HG03175 (cell line): Measurements from ENCODE around the gene FAM98C.

Experiments used
- ATAC-seq: cut with Tn5 transposase; IDR thresholded peaks from one replicate; pipeline ENCODE4 v1.9.1; 2021; ENCODE audit warnings: mild to moderate bottlenecking, moderate library complexity; ENCODE audit not compliant: unreplicated experiment

The FAM98C gene

DNA sequence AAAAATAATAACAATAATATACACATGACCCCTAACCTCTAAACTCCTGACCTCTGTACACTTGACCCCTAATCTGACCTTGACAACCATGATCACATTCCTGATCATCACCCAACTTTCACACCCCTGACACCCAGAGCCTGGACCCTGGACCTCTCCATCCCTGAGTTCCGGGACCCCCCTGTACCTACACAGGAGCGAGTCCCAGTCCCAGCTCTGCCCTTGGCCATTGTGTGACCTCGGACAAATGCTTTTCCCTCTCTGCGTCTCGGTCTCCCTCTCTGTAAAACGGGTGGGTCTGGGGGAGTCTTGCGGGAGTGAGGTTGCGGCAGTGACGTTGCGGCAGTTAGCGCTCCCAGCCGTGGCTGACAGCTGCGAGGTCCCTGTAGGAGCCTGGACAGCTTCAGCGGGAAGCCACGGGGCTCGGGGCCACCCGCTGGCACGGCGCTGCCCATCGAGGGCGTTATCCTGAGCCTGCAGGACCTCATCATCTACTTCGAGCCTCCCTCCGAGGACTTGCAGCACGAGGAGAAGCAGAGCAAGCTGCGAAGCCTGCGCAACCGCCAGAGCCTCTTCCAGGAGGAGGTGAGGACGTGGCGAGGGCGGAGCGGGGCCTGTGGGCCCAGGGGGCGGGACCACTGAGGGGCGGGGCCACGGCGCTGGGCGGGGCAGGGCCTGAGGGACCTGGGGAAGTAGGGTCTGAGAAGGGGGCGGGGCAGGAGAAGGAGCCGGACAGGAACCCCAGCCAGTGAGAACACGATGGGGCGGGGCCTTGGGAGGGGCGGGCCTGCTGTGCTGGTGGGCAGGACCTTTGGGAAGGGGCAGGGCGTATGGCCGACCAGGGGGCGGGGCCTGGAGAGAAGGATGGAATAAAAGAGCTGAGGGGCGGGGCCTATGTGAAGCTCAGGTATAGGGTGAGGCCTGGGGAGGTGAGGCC lies 49.8 kb downstream of the FAM98C start:
- no peak for ATAC-seq

DNA sequence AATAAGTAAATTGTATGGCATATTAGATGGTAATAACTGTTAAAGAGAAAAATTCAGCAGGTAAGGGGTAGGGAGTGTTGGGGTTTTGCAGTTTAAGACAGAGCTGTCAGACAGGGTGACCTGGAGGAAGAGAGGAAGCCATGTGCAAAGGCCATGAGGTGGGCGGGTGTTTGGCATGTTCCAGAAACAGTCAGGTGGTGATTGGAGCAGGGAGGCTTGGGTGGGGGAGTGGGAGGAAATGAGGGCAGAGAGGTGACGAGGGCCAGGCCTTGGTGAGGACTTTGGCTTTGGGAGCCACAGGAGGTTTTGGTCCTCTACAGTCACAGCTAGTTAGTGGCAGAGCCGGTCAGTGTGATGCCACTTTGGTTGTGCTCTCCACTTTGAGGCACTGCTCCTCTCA lies 50.7 kb downstream of the FAM98C start:
- ATAC-seq: no peak

DNA sequence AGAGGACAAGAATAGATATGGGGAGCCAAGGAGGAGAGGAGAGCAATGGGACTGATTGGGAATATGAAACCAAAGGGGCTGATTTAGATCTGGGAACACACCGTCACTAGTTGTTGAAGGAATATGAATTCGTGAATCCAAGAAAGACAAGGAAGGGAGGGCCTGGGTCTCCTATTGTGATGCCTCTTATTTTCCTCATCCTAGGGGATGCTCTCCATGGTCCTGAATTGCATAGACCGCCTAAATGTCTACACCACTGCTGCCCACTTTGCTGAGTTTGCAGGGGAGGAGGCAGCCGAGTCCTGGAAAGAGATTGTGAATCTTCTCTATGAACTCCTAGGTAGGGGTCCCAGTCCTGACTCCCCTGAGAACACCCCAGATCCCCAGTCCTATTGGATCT lies 52.1 kb downstream of the FAM98C start:
- no peak for ATAC-seq

DNA sequence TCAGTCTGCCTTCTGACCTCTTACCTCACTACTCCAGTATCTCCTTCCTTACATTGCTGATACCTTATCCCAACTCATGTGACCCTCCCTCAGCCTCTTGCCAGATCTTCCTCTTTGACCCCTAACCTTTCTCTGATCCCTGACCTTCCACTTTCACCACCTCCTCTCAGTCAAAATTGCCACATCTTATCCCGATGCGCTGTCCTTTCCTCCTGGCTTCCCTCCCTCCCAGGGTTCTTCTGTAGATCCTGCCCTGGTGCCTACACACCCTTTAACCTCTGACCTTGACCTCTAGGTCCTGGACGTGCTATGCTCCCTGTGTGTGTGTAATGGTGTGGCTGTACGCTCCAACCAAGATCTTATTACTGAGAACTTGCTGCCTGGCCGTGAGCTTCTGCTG lies 54.3 kb downstream of the FAM98C start:
- no peak for ATAC-seq

DNA sequence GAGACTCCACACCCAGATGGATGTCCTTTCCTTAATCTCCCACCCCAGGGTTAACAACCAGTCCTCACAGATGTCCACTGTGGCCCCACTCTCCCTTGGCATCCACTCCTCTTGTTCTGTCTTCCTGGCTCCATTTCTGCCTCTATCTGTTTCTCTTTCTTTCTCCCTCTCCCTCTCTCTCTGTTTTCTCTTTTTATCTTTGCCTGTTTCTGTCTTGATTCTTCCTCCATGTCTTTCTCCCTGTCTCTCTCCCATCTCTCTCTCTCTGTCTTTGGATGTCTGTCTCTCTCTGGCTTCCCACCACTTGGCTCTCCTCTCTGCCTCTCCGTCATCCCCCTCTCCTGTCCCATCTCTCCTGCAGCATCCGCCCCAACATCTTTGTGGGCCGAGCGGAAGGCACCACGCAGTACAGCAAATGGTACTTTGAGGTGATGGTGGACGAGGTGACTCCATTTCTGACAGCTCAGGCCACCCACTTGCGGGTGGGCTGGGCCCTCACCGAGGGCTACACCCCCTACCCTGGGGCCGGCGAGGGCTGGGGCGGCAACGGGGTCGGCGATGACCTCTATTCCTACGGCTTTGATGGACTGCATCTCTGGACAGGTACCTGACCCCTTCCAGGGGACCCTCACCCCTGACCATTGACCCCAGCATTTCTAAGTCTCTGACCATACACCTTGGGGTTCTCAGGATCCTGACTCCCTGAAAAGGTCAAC lies 55.0 kb downstream of the FAM98C start:
- no peak for ATAC-seq
